OCI-LY7 (cell line): ENCODE measurements around the gene PAK5. TPM values are rescaled to one million over a fixed set of nuclear protein-coding genes. Genes with fewer than 3 reads are reported as not detected.

ENCODE experiments used
- BruUV-seq: library from RNA; stranded (reverse); fragments of 400-500 nt; replicated peaks from 2 replicates; lab custom pipeline; 2021; lab: Mats Ljungman, UMichigan
- CTCF ChIA-PET: fragments of 300-600 bp; sonication (Branson Sonifier 250); formaldehyde crosslinking; loops from one replicate; lab custom pipeline; 2022; ENCODE audit warnings: antibody characterized with exemption; ENCODE audit not compliant: unreplicated experiment; lab: Charles Lee
- POLR2A ChIA-PET: fragments of 300-600 bp; sonication (Branson Sonifier 250); formaldehyde crosslinking; loops from one replicate; lab custom pipeline; 2022; ENCODE audit warnings: antibody characterized with exemption; lab: Charles Lee
- DNase-seq: peaks from one replicate; pipeline ENCODE4 v3.0.0-alpha.2; 2015; ENCODE audit warnings: low spot score
- H2AFZ ChIP-seq: fragments of 200-600 bp; sonication (generic), shearing (Covaris generic); 2 replicates; pipeline ENCODE4 v1.6.1; 2014; ENCODE audit warnings: mild to moderate bottlenecking, antibody characterized with exemption, low read length, moderate library complexity
- H3K27ac ChIP-seq: fragments of 200-600 bp; sonication (generic); 2 replicates; pipeline ENCODE4 v1.5.1; 2014; ENCODE audit warnings: mixed run types, low read depth, mild to moderate bottlenecking, moderate library complexity, low read length, inconsistent platforms; ENCODE audit not compliant: poor library complexity, severe bottlenecking
- H3K36me3 ChIP-seq: fragments of 200-600 bp; sonication (generic); 2 replicates; pipeline ENCODE4 v1.6.1; 2014; ENCODE audit warnings: mild to moderate bottlenecking, antibody characterized with exemption, low read length, moderate library complexity, mixed read lengths; ENCODE audit not compliant: insufficient read depth
- H3K4me1 ChIP-seq: fragments of 200-600 bp; sonication (generic); 2 replicates; pipeline ENCODE4 v1.5.1; 2014; ENCODE audit warnings: mild to moderate bottlenecking, low read length; ENCODE audit not compliant: insufficient read depth, poor library complexity, severe bottlenecking
- H3K4me2 ChIP-seq: fragments of 200-600 bp; sonication (generic); 2 replicates; pipeline ENCODE4 v1.6.1; 2014; ENCODE audit warnings: mild to moderate bottlenecking, low read length
- H3K4me3 ChIP-seq: fragments of 200-600 bp; sonication (generic); 2 replicates; pipeline ENCODE4 v1.5.1; 2014; ENCODE audit warnings: mild to moderate bottlenecking, low read depth, low read length; ENCODE audit not compliant: poor library complexity, severe bottlenecking
- H3K79me2 ChIP-seq: fragments of 200-600 bp; sonication (generic); 2 replicates; pipeline ENCODE4 v1.6.1; 2016; ENCODE audit warnings: low read depth, mild to moderate bottlenecking, low read length, moderate library complexity, mixed read lengths; ENCODE audit not compliant: insufficient read depth
- H3K9me2 ChIP-seq: fragments of 200-600 bp; sonication (generic); 2 replicates; pipeline ENCODE4 v1.6.1; 2016; ENCODE audit warnings: mild to moderate bottlenecking, low read length, mixed read lengths; ENCODE audit not compliant: insufficient read depth
- H3K9me3 ChIP-seq: fragments of 200-600 bp; sonication (generic); 2 replicates; pipeline ENCODE4 v1.6.1; 2014; ENCODE audit warnings: mild to moderate bottlenecking, mixed run types, low read length, mixed read lengths
- H4K20me1 ChIP-seq: fragments of 200-600 bp; sonication (generic); 2 replicates; pipeline ENCODE4 v1.6.1; 2014; ENCODE audit warnings: mild to moderate bottlenecking, antibody characterized with exemption, low read length, moderate library complexity, mixed read lengths; ENCODE audit not compliant: insufficient read depth
- EZH2phosphoT487 ChIP-seq: fragments of 200-600 bp; sonication (generic); IDR thresholded peaks from 2 replicates; pipeline ENCODE4 v1.6.1; 2018; ENCODE audit warnings: low read depth, borderline replicate concordance, mild to moderate bottlenecking, mixed run types, antibody characterized with exemption, low read length, moderate library complexity, mixed read lengths
- intact Hi-C: fragments of 100-400 bp; cut with micrococcal nuclease; formaldehyde crosslinking; loops from one replicate; pipeline ENCODE4 v1.10.0; 2022; ENCODE audit not compliant: unreplicated experiment
- total RNA-seq, 2 experiments: library from RNA; depleted of rRNA in 1 of 2; stranded (reverse); fragments of >200 nt in 1 of 2; shearing (Covaris generic) in 1 of 2; gene quantifications; 2 replicates each; pipeline ENCODE4 v1.2.3, GENCODE V29; 2014 to 2022
- TF ChIP-seq, protein P1 (sequence below): fragments of 200-600 bp; sonication (generic); conservative IDR thresholded peaks from 2 replicates; pipeline ENCODE4 v1.5.1; 2014; ENCODE audit warnings: mild to moderate bottlenecking, antibody characterized with exemption, low read length, moderate library complexity, mixed read lengths

Gene PAK5
- total RNA-seq, 2 experiments from 2014 or later = not detected

DNA sequence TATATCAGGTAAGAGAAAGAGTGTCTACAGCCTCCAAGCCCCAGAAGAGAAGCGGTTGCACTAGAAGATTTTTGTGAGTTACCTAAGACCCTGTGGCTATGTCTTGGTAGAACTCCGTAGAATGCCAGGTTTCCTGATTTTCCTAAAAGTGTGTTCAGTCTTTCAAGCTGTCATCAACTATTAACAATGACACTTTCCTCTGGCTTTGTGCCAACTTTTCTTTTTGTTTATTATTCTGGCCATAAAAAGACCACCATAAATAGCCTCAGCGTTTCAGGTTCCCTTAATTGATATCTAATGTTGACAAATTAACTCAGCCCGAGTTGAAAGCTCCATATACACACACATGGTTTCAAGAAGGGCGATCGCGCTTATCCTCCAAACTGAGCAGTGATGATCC, 1.2 kb downstream of the PAK5 start:
- no peak for DNase-seq
- no TSS peak for BruUV-seq

DNA sequence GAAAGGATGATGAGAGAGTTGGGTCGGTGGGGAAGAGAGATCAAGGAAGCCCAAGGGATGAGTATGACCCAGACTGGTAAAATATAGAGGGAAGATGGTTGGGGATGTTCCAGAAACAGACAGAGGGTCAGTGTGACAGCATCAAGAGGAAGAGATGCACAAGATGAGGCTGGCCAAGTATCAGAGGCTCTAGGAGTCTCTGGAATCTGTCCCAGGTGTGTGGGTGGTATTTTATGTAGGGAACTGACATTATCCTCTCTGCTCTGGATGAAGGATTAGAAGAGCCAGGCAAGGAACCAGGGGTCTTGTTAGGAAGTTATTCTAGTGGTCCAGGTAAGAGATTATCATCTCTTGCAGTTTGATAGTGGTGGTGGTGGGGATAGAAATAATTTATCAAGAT, 3.6 kb downstream of the PAK5 start:
- no peak for TF ChIP-seq EZH2phosphoT487
- TF ChIP-seq, protein P1, sequence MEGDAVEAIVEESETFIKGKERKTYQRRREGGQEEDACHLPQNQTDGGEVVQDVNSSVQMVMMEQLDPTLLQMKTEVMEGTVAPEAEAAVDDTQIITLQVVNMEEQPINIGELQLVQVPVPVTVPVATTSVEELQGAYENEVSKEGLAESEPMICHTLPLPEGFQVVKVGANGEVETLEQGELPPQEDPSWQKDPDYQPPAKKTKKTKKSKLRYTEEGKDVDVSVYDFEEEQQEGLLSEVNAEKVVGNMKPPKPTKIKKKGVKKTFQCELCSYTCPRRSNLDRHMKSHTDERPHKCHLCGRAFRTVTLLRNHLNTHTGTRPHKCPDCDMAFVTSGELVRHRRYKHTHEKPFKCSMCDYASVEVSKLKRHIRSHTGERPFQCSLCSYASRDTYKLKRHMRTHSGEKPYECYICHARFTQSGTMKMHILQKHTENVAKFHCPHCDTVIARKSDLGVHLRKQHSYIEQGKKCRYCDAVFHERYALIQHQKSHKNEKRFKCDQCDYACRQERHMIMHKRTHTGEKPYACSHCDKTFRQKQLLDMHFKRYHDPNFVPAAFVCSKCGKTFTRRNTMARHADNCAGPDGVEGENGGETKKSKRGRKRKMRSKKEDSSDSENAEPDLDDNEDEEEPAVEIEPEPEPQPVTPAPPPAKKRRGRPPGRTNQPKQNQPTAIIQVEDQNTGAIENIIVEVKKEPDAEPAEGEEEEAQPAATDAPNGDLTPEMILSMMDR = no peak
- H3K36me3 ChIP-seq = no peaks in the 10 kb centered on the region
- BruUV-seq = no TSS peak
- no peak overlapping the region for H2AFZ ChIP-seq
- H3K27ac ChIP-seq = no peak overlapping the region
- H3K4me2 ChIP-seq = no peak overlapping the region
- ChIA-PET POLR2A (no interaction called here), CTCF (no interaction called here)
- no peaks in the 10 kb centered on the region for H3K9me3 ChIP-seq
- no peaks in the 10 kb centered on the region for H3K4me1 ChIP-seq
- DNase-seq = no peak
- no peaks in the 10 kb centered on the region for H3K9me2 ChIP-seq
- no peaks in the 10 kb centered on the region for H3K79me2 ChIP-seq
- H3K4me3 ChIP-seq = no peak overlapping the region
- intact Hi-C loops = no loop called here
- no peaks in the 10 kb centered on the region for H4K20me1 ChIP-seq

More for the DNA sequence above, 1.2 kb downstream of the PAK5 start:
- no peak overlapping the region for H3K4me2 ChIP-seq
- H4K20me1 ChIP-seq = no peaks in the 10 kb centered on the region
- H3K4me3 ChIP-seq = no peak overlapping the region
- H3K9me2 ChIP-seq = no peaks in the 10 kb centered on the region
- H3K9me3 ChIP-seq = no peaks in the 10 kb centered on the region
- no peaks in the 10 kb centered on the region for H3K4me1 ChIP-seq
- POLR2A ChIA-PET = no interaction called here
- intact Hi-C loops = no loop called here
- TF ChIP-seq, protein P1 = no peak
- TF ChIP-seq EZH2phosphoT487 = no peak
- H3K79me2 ChIP-seq = no peaks in the 10 kb centered on the region
- H3K36me3 ChIP-seq = no peaks in the 10 kb centered on the region
- no peak overlapping the region for H3K27ac ChIP-seq
- no peak overlapping the region for H2AFZ ChIP-seq
- CTCF ChIA-PET = no interaction called here

DNA sequence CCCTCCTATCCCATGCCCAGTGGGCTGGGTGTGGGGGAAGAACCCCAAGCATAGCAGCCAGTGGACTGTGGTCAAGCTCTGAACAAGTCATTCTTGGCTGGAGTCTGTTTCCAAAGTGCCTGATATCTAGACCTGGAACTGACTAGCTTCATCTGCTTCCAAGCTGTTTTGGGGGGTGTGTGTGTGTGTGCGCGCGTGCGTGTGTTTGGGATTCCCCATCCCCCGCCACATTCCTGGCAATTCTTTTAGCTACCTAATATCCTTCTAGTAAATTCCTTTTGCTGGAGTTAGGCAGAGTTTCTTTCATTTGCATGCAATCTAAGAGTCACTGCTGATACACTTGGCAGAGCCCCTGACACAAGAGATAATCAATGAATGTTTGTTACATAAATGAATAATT, 7.8 kb downstream of the PAK5 start:
- H2AFZ ChIP-seq = no peak overlapping the region
- no peak overlapping the region for H3K27ac ChIP-seq
- ChIA-PET POLR2A (no interaction called here), CTCF (no interaction called here)
- H4K20me1 ChIP-seq = no peaks in the 10 kb centered on the region
- TF ChIP-seq EZH2phosphoT487 = no peak
- TF ChIP-seq, protein P1 = no peak
- H3K9me3 ChIP-seq = no peaks in the 10 kb centered on the region
- H3K4me3 ChIP-seq = no peak overlapping the region
- DNase-seq = no peak
- no peaks in the 10 kb centered on the region for H3K36me3 ChIP-seq
- no peaks in the 10 kb centered on the region for H3K79me2 ChIP-seq
- intact Hi-C loops = no loop called here
- H3K4me2 ChIP-seq = no peak overlapping the region
- H3K9me2 ChIP-seq = no peaks in the 10 kb centered on the region
- BruUV-seq = no TSS peak
- H3K4me1 ChIP-seq = no peaks in the 10 kb centered on the region
